HG03280 (cell line): ENCODE measurements around the gene SEC14L2.
"Not testable (repeated sequence)": the region's sequence is repeated elsewhere in the genome, so short reads cannot be mapped to it uniquely, and the experiment has no call there.

Experiments used
- ATAC-seq: cut with Tn5 transposase; IDR thresholded peaks from one replicate; pipeline ENCODE4 v1.9.1; 2021; ENCODE audit warnings: mild to moderate bottlenecking, moderate library complexity; ENCODE audit not compliant: unreplicated experiment

SEC14L2 gene

GRCh38 chr22:30373331-30374325 is 23.2 kb upstream of the SEC14L2 start:
- ATAC-seq, result no peak

- ATAC-seq, result no peak
Measured at GRCh38 chr22:30375312-30375849, 21.4 kb upstream of the SEC14L2 start.

GRCh38 chr22:30380011-30380410 is 16.8 kb upstream of the SEC14L2 start:
- no peak for ATAC-seq

GRCh38 chr22:30381264-30381663 is 15.6 kb upstream of the SEC14L2 start:
- ATAC-seq, result no peak

- no peak for ATAC-seq
Measured at GRCh38 chr22:30382340-30382739, 14.5 kb upstream of the SEC14L2 start.

GRCh38 chr22:30383061-30383460 is 13.8 kb upstream of the SEC14L2 start:
- no peak for ATAC-seq

GRCh38 chr22:30385942-30386341 is 10.9 kb upstream of the SEC14L2 start:
- ATAC-seq, result no peak

GRCh38 chr22:30386608-30386959 is 10.2 kb upstream of the SEC14L2 start:
- no peak for ATAC-seq

GRCh38 chr22:30386960-30387827 is 9.6 kb upstream of the SEC14L2 start, which contains the start of gene RNF215:
Gene RNF215, minus strand, starts transcription at chr22:30387411. Its CDS starts 98 bp downstream, at chr22:30387313.
- ATAC-seq, result peak; percentile 77

- ATAC-seq, result no peak
Measured at GRCh38 chr22:30390974-30391691, 5.7 kb upstream of the SEC14L2 start.

- no peak for ATAC-seq
Measured at GRCh38 chr22:30392661-30393321, 4.0 kb upstream of the SEC14L2 start.

- ATAC-seq, result no peak
Measured at GRCh38 chr22:30393322-30393680, 3.5 kb upstream of the SEC14L2 start.

GRCh38 chr22:30393885-30394284 is 2.9 kb upstream of the SEC14L2 start:
- no peak for ATAC-seq

GRCh38 chr22:30397656-30398635 is 1.1 kb downstream of the SEC14L2 start:
- ATAC-seq, result no peak

GRCh38 chr22:30398685-30399680 is 2.2 kb downstream of the SEC14L2 start:
- ATAC-seq, result no peak

- ATAC-seq, result no peak
Measured at GRCh38 chr22:30399718-30400117, 2.9 kb downstream of the SEC14L2 start.

GRCh38 chr22:30400159-30400558 is 3.3 kb downstream of the SEC14L2 start:
- no peak for ATAC-seq

GRCh38 chr22:30401024-30401423 is 4.2 kb downstream of the SEC14L2 start:
- ATAC-seq, result not testable (repeated sequence)
